AG09309 (cell line): ENCODE data around the gene SLC34A1.

ENCODE experiments used
- DNase-seq: peaks from one replicate; pipeline ENCODE4 v3.0.0-alpha.2; 2010; ENCODE audit warnings: low read depth
- H3K4me3 ChIP-seq: 2 replicates; pipeline ENCODE4 v1.5.1; 2011; ENCODE audit warnings: mild to moderate bottlenecking, low read depth, low read length, moderate library complexity; ENCODE audit not compliant: control insufficient read depth
- CTCF ChIP-seq: IDR thresholded peaks from 2 replicates; pipeline ENCODE4 v1.5.1; 2011; ENCODE audit warnings: mild to moderate bottlenecking, low read depth, low read length, inconsistent platforms; ENCODE audit not compliant: insufficient read depth, control insufficient read depth; ENCODE audit errors: missing control alignments

The SLC34A1 gene

GRCh38 chr5:177378884-177379883 is 5.0 kb upstream of the SLC34A1 start:
- no peak for DNase-seq
- no peak for TF ChIP-seq CTCF

GRCh38 chr5:177380805-177381126 is 3.5 kb upstream of the SLC34A1 start:
- TF ChIP-seq CTCF: no peak
- H3K4me3 ChIP-seq: no peak overlapping the region
- no peak for DNase-seq

More at GRCh38 chr5:177378884-177379883, 5.0 kb upstream of the SLC34A1 start:
- H3K4me3 ChIP-seq: no peak overlapping the region

GRCh38 chr5:177382423-177383029 is 1.7 kb upstream of the SLC34A1 start:
- no peak overlapping the region for H3K4me3 ChIP-seq
- DNase-seq: no peak
- peak; percentile 18 for TF ChIP-seq CTCF

- no peak for DNase-seq
- TF ChIP-seq CTCF: no peak
- H3K4me3 ChIP-seq: no peak overlapping the region
These were observed 1.1 kb upstream of the SLC34A1 start for GRCh38 chr5:177383181-177383580.

- no peak for TF ChIP-seq CTCF
- DNase-seq: no peak
- H3K4me3 ChIP-seq: no peak overlapping the region
These were observed 1.5 kb downstream of the SLC34A1 start for GRCh38 chr5:177385720-177386119.

- TF ChIP-seq CTCF: no peak
- DNase-seq: no peak
These were observed 2.3 kb downstream of the SLC34A1 start for GRCh38 chr5:177386542-177386941.

More at GRCh38 chr5:177386542-177386941, 2.3 kb downstream of the SLC34A1 start:
- H3K4me3 ChIP-seq: no peak overlapping the region
